ENCODE measurements around the gene PCSK4.

DNA sequence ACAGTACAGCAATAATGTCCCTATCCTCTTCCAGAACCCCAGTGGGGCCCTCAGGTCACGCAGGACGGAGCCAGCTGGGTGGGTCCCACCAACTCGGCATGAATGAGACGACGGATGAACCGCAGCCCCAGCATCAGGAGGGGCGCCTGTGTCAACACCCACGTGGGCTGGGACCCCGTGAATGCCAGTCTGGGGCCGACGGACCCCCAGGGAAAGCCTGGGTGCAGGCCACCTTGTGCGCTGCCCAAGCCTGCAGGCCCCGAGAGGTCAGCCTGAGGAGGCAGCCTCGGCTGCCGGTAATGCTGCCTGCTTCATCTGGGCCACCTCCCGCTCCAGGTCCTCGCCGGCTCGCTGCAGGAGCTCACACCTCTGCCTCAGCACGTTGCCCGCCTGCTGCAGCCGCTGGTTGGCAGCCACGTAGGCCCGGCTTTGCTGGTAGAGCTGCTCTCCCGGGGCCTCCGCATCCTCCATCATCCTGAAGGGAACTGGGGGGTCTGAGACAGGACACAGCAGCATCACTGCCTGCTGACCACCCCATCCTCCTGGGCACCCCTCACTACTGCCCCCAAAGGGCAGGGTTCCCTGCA lies 15.3 kb downstream of the PCSK4 start:
- TF ChIP-seq, protein P1, sequence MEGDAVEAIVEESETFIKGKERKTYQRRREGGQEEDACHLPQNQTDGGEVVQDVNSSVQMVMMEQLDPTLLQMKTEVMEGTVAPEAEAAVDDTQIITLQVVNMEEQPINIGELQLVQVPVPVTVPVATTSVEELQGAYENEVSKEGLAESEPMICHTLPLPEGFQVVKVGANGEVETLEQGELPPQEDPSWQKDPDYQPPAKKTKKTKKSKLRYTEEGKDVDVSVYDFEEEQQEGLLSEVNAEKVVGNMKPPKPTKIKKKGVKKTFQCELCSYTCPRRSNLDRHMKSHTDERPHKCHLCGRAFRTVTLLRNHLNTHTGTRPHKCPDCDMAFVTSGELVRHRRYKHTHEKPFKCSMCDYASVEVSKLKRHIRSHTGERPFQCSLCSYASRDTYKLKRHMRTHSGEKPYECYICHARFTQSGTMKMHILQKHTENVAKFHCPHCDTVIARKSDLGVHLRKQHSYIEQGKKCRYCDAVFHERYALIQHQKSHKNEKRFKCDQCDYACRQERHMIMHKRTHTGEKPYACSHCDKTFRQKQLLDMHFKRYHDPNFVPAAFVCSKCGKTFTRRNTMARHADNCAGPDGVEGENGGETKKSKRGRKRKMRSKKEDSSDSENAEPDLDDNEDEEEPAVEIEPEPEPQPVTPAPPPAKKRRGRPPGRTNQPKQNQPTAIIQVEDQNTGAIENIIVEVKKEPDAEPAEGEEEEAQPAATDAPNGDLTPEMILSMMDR (IDR thresholded peaks at IDR 0.05), result no peak
- TF ChIP-seq POLR2AphosphoS5 (IDR thresholded peaks at IDR 0.05; ENCODE audit: low read depth, low read length) (no peak), EP300 (IDR thresholded peaks at IDR 0.05; ENCODE audit: borderline replicate concordance in 1 of 2, low read depth in 1 of 2, low read length in 1 of 2) (no peak), YY1 (IDR thresholded peaks at IDR 0.05; ENCODE audit: low read depth) (no peak), ELF1 (IDR thresholded peaks at IDR 0.05) (no peak)

Data from SK-N-SH (cell line).